WERI-Rb-1 (cell line): ENCODE data around the gene ARHGAP1.

Source experiments
- DNase-seq: peaks from one replicate; pipeline ENCODE4 v3.0.0-alpha.2; 2020
- H3K27ac ChIP-seq: fragments of 250-450 bp; sonication (Bioruptor Pico); 2 replicates; pipeline ENCODE4 v1.5.1; 2020; ENCODE audit warnings: mild to moderate bottlenecking, moderate library complexity
- H3K27me3 ChIP-seq: fragments of 250-450 bp; sonication (Bioruptor Pico); 2 replicates; pipeline ENCODE4 v1.5.1; 2021; ENCODE audit warnings: mild to moderate bottlenecking, low read depth, moderate library complexity; ENCODE audit not compliant: insufficient read depth, severe bottlenecking
- H3K36me3 ChIP-seq: fragments of 250-450 bp; sonication (Bioruptor Pico); 2 replicates; pipeline ENCODE4 v1.5.1; 2020; ENCODE audit warnings: mild to moderate bottlenecking, moderate library complexity
- H3K4me3 ChIP-seq: 2 replicates; pipeline ENCODE4 v1.5.1; 2011; ENCODE audit warnings: low read depth, mild to moderate bottlenecking, control low read depth, low read length
- H3K9me3 ChIP-seq: fragments of 250-450 bp; sonication (Bioruptor Pico); 2 replicates; pipeline ENCODE4 v1.5.1; 2021; ENCODE audit warnings: mild to moderate bottlenecking, moderate library complexity; ENCODE audit not compliant: severe bottlenecking
- CTCF ChIP-seq: IDR thresholded peaks from 2 replicates; pipeline ENCODE4 v1.5.1; 2011; ENCODE audit warnings: low read depth, mild to moderate bottlenecking, control low read depth, inconsistent platforms, low read length

The ARHGAP1 gene

DNA sequence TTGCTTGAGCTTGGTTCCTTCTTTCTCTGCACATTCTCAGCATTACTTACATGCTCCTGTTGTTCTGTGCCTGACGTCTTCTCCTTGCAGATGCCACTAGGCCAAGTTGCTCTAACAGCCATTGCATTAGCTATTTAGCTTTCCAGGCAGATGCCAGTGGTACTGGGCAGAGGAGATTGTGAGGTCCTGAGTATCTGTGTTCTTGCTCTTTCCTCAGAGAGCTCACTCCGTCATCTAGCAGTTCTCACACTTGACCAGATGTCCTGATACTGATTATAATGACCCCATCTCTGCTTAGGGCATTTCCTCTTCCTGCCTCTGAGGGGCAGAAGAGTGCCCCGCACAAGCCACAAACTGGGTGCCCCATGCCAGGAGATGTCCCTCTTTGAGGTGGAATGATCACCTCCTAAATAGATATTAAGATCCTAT is 30.7 kb downstream of the ARHGAP1 start:
- Histone ChIP-seq H3K27me3 (no peaks in the 10 kb centered on the region), H3K4me3 (no peak overlapping the region), H3K27ac (no peak overlapping the region), H3K9me3 (no peaks in the 10 kb centered on the region), H3K36me3 (peaks cover 57% of the 10 kb centered on the region)
- DNase-seq: peak; percentile 28
- peak; percentile 73 for TF ChIP-seq CTCF

DNA sequence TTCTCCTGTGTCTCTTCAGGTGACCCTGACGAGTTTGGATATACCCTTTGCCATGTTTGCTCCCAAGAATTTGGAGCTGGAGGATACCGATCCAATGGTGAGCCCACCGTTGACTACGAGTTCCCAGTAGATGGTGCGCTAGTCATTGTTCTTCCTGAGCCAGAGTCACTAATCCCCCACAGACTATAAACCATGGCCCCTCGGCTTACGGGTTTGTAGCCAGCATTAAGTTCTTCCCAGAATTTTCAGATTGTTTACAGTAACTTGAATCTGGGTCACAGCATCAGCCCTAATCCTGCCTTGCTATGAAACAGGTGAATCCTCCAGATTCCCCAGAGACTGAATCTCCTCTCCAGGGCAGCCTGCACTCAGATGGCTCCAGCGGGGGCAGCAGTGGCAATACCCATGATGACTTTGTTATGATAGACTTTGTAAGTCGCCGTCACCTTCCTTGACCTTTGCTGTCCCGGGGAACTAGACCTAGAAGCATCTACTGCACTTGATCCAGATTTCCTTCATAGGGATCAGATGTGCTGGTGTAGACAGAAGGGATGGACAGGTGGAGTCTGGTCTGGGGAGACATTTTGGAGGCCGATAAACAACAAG is 31.8 kb downstream of the ARHGAP1 start:
- H3K27ac ChIP-seq: peak overlapping the region; percentile 65
- no peak overlapping the region for H3K4me3 ChIP-seq
- TF ChIP-seq CTCF: peak; percentile 67
- H3K36me3 ChIP-seq: peaks cover 62% of the 10 kb centered on the region
- DNase-seq: peak; percentile 64
- H3K27me3 ChIP-seq: no peaks in the 10 kb centered on the region
- H3K9me3 ChIP-seq: no peaks in the 10 kb centered on the region

- H3K27me3 ChIP-seq: no peaks in the 10 kb centered on the region
- no peak for DNase-seq
- H3K27ac ChIP-seq: no peak overlapping the region
- H3K4me3 ChIP-seq: no peak overlapping the region
- no peak for TF ChIP-seq CTCF
- H3K9me3 ChIP-seq: no peaks in the 10 kb centered on the region
- peaks cover 58% of the 10 kb centered on the region for H3K36me3 ChIP-seq
These were observed 33.4 kb downstream of the ARHGAP1 start for GRCh38 chr11:46667043-46667481.

DNA sequence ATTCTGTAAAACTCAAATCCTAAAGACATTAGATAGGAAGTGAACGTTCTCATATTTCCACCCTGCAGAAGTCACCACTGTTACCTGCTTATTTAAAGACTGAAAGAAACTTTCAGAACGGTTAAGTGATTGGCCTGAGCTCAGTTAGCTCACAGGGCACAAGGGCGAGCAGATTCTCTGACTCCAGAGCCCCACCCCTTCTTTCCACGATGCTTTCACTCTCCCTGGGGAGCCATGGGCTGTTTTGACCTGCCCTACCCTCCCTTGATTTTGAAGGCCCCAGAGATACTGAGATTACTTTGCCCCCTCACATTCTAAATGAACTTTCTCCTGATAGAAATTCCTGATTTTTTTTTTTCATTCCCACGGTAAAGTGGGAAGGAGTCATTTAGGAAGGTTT is 33.9 kb downstream of the ARHGAP1 start:
- DNase-seq: no peak
- no peak overlapping the region for H3K27ac ChIP-seq
- no peak for TF ChIP-seq CTCF
- peaks cover 60% of the 10 kb centered on the region for H3K36me3 ChIP-seq
- H3K4me3 ChIP-seq: no peak overlapping the region
- no peaks in the 10 kb centered on the region for H3K27me3 ChIP-seq
- no peaks in the 10 kb centered on the region for H3K9me3 ChIP-seq

GRCh38 chr11:46665356-46665755 is 35.1 kb downstream of the ARHGAP1 start:
- Histone ChIP-seq H3K27me3 (no peaks in the 10 kb centered on the region), H3K4me3 (no peak overlapping the region), H3K9me3 (no peaks in the 10 kb centered on the region), H3K27ac (no peak overlapping the region), H3K36me3 (peaks cover 51% of the 10 kb centered on the region)
- TF ChIP-seq CTCF: no peak
- no peak for DNase-seq

GRCh38 chr11:46664612-46665011 is 35.8 kb downstream of the ARHGAP1 start:
- TF ChIP-seq CTCF: no peak
- H3K9me3 ChIP-seq: no peaks in the 10 kb centered on the region
- H3K36me3 ChIP-seq: peaks cover 54% of the 10 kb centered on the region
- H3K4me3 ChIP-seq: no peak overlapping the region
- H3K27ac ChIP-seq: no peak overlapping the region
- H3K27me3 ChIP-seq: no peaks in the 10 kb centered on the region
- DNase-seq: no peak
